GM23338 (cell line): ENCODE data around the gene OBSCN. TPM values are rescaled to one million over a fixed set of nuclear protein-coding genes. Genes with fewer than 3 reads are reported as not detected.

Source experiments
- ATAC-seq: fragments of 200-7000 bp; cut with Tn5 transposase; 3 replicates; pipeline ENCODE4 v1.9.1; 2020
- DNase-seq: peaks from one replicate; pipeline ENCODE4 v3.0.0-alpha.2; 2015; ENCODE audit warnings: low spot score
- H2AFZ ChIP-seq: fragments of 200-600 bp; sonication (generic); 2 replicates; pipeline ENCODE4 v1.8.0; 2016; ENCODE audit warnings: antibody characterized with exemption, mild to moderate bottlenecking, moderate library complexity
- H3F3A ChIP-seq: fragments of 200-600 bp; sonication (generic); replicated peaks from 2 replicates; pipeline ENCODE4 v1.8.0; 2017; ENCODE audit warnings: antibody characterized with exemption, mixed run types, low read depth
- H3K27ac ChIP-seq: fragments of 200-600 bp; sonication (generic); 2 replicates; pipeline ENCODE4 v1.6.1; 2016; ENCODE audit warnings: low read depth
- H3K27me3 ChIP-seq: fragments of 200-600 bp; sonication (generic); 2 replicates; pipeline ENCODE4 v1.8.0; 2016; ENCODE audit warnings: mild to moderate bottlenecking, mixed run types, moderate library complexity; ENCODE audit not compliant: insufficient read depth
- H3K36me3 ChIP-seq: fragments of 200-600 bp; sonication (generic); 2 replicates; pipeline ENCODE4 v1.8.0; 2016; ENCODE audit warnings: mild to moderate bottlenecking; ENCODE audit not compliant: insufficient read depth
- H3K4me1 ChIP-seq: fragments of 200-600 bp; sonication (generic); 2 replicates; pipeline ENCODE4 v1.8.0; 2016; ENCODE audit warnings: mild to moderate bottlenecking, moderate library complexity; ENCODE audit not compliant: insufficient read depth
- H3K4me2 ChIP-seq: fragments of 200-600 bp; sonication (generic); 2 replicates; pipeline ENCODE4 v1.7.1; 2017; ENCODE audit warnings: mixed run types
- H3K4me3 ChIP-seq: fragments of 200-600 bp; sonication (generic); 2 replicates; pipeline ENCODE4 v1.6.1; 2016; ENCODE audit warnings: mixed run types
- H3K79me2 ChIP-seq: fragments of 200-600 bp; sonication (generic); replicated peaks from 2 replicates; pipeline ENCODE4 v1.8.0; 2017; ENCODE audit warnings: mild to moderate bottlenecking; ENCODE audit not compliant: insufficient read depth
- H3K9me2 ChIP-seq: fragments of 200-600 bp; sonication (generic); 2 replicates; pipeline ENCODE4 v1.8.0; 2017; ENCODE audit not compliant: insufficient read depth
- H4K20me1 ChIP-seq: fragments of 200-600 bp; sonication (generic); replicated peaks from 2 replicates; pipeline ENCODE4 v1.8.0; 2017; ENCODE audit warnings: mild to moderate bottlenecking; ENCODE audit not compliant: insufficient read depth
- H3K27ac Mint-ChIP-seq: 2 replicates; pipeline ENCODE4 v1.8.0; 2020; ENCODE audit warnings: inconsistent platforms, mild to moderate bottlenecking, moderate library complexity, mixed read lengths
- H3K27me3 Mint-ChIP-seq: 3 replicates; pipeline ENCODE4 v1.8.0; 2022; ENCODE audit warnings: low read depth, mild to moderate bottlenecking, moderate library complexity, mixed read lengths, inconsistent platforms; ENCODE audit not compliant: insufficient read depth, poor library complexity
- H3K36me3 Mint-ChIP-seq: 3 replicates; pipeline ENCODE4 v1.8.0; 2021; ENCODE audit warnings: low read depth, mild to moderate bottlenecking, inconsistent platforms, moderate library complexity, mixed read lengths
- H3K4me1 Mint-ChIP-seq: 3 replicates; pipeline ENCODE4 v1.8.0; 2020; ENCODE audit warnings: mild to moderate bottlenecking, inconsistent platforms, mixed read lengths
- H3K4me3 Mint-ChIP-seq: 3 replicates; pipeline ENCODE4 v1.8.0; 2021; ENCODE audit warnings: moderate library complexity, mild to moderate bottlenecking, inconsistent platforms, mixed read lengths
- H3K9me3 Mint-ChIP-seq: 3 replicates; pipeline ENCODE4 v1.8.0; 2020; ENCODE audit warnings: moderate library complexity, mild to moderate bottlenecking, inconsistent platforms, mixed read lengths
- CREB1 ChIP-seq: fragments of 250-450 bp; sonication (Bioruptor Pico); IDR thresholded peaks from 2 replicates; pipeline ENCODE4 v1.5.0; 2020; ENCODE audit warnings: low read depth, mild to moderate bottlenecking, moderate library complexity
- EZH2 ChIP-seq: fragments of 200-600 bp; sonication (generic); IDR thresholded peaks from one replicate; pipeline ENCODE4 v1.8.0; 2017; ENCODE audit warnings: antibody characterized with exemption, mild to moderate bottlenecking, low read depth; ENCODE audit not compliant: unreplicated experiment
- EZH2phosphoT487 ChIP-seq: fragments of 200-600 bp; sonication (generic); IDR thresholded peaks from one replicate; pipeline ENCODE4 v1.8.1; 2018; ENCODE audit warnings: antibody characterized with exemption; ENCODE audit not compliant: unreplicated experiment
- JUNB ChIP-seq: IDR thresholded peaks from one replicate; pipeline ENCODE4 v1.6.1; 2016; ENCODE audit warnings: antibody characterized with exemption; ENCODE audit not compliant: unreplicated experiment
- NANOG ChIP-seq: IDR thresholded peaks from 2 replicates; pipeline ENCODE4 v1.6.1; 2016; ENCODE audit warnings: antibody characterized with exemption, borderline replicate concordance
- REST ChIP-seq: IDR thresholded peaks from one replicate; pipeline ENCODE4 v1.6.1; 2018; ENCODE audit warnings: antibody characterized with exemption; ENCODE audit not compliant: unreplicated experiment
- STAT1 ChIP-seq: IDR thresholded peaks from one replicate; pipeline ENCODE4 v1.6.1; 2016; ENCODE audit warnings: antibody characterized with exemption; ENCODE audit not compliant: unreplicated experiment
- ZNF331 ChIP-seq: fragments of 250-450 bp; sonication (Bioruptor Pico); IDR thresholded peaks from 2 replicates; pipeline ENCODE4 v1.5.0; 2020; ENCODE audit warnings: low read depth, mild to moderate bottlenecking, moderate library complexity
- polyA plus RNA-seq: library from polyadenylated mRNA; unstranded; fragments of >200 nt; fragmentation: Nextera tagmentation; extraction: Ambion mirVana; gene quantifications from 2 replicates; pipeline ENCODE4 v1.2.1, GENCODE V29; 2016
- total RNA-seq: library from RNA; depleted of rRNA; stranded (reverse); fragments of >200 nt; shearing (Covaris generic); gene quantifications from 2 replicates; pipeline ENCODE4 v1.2.3, GENCODE V29; 2014
- TF ChIP-seq, protein P1 (sequence below): fragments of 250-450 bp; sonication (Bioruptor Pico); IDR thresholded peaks from 2 replicates; pipeline ENCODE4 v1.5.0; 2020; ENCODE audit warnings: mild to moderate bottlenecking, moderate library complexity

The OBSCN gene
- total and polyA plus RNA-seq, 2 experiments from 2014 or later, result 8.4 to 38.5 TPM

GRCh38 chr1:228348708-228349467 is 141.0 kb downstream of the OBSCN start:
- H3K27ac ChIP-seq, result no peak overlapping the region
- DNase-seq (no peak), ATAC-seq (no peak)
- no peaks in the 10 kb centered on the region for H3K9me2 ChIP-seq
- no peak overlapping the region for H3K4me3 ChIP-seq
- H3K27me3 ChIP-seq, result no peaks in the 10 kb centered on the region
- Mint-ChIP-seq H3K27ac (no peak overlapping the region), H3K9me3 (peaks cover 5% of the 10 kb centered on the region), H3K4me3 (no peak overlapping the region), H3K27me3 (peaks cover 1% of the 10 kb centered on the region), H3K4me1 (no peaks in the 10 kb centered on the region), H3K36me3 (peaks cover 4% of the 10 kb centered on the region; the same call in 2 of the 3 replicates)
- 0 out of 2 replicates have a peak, but pooled peaks cover under 1% of the 10 kb centered on the region for H3F3A ChIP-seq
- H3K4me1 ChIP-seq, result no peaks in the 10 kb centered on the region
- H3K79me2 ChIP-seq, result no peaks in the 10 kb centered on the region
- no peaks in the 10 kb centered on the region for H3K36me3 ChIP-seq
- no peak for TF ChIP-seq ZNF331 (CRISPR knock-in tag)
- no peak for TF ChIP-seq STAT1
- TF ChIP-seq JUNB, result no peak
- no peak for TF ChIP-seq CREB1 (CRISPR knock-in tag)
- TF ChIP-seq, protein P1, sequence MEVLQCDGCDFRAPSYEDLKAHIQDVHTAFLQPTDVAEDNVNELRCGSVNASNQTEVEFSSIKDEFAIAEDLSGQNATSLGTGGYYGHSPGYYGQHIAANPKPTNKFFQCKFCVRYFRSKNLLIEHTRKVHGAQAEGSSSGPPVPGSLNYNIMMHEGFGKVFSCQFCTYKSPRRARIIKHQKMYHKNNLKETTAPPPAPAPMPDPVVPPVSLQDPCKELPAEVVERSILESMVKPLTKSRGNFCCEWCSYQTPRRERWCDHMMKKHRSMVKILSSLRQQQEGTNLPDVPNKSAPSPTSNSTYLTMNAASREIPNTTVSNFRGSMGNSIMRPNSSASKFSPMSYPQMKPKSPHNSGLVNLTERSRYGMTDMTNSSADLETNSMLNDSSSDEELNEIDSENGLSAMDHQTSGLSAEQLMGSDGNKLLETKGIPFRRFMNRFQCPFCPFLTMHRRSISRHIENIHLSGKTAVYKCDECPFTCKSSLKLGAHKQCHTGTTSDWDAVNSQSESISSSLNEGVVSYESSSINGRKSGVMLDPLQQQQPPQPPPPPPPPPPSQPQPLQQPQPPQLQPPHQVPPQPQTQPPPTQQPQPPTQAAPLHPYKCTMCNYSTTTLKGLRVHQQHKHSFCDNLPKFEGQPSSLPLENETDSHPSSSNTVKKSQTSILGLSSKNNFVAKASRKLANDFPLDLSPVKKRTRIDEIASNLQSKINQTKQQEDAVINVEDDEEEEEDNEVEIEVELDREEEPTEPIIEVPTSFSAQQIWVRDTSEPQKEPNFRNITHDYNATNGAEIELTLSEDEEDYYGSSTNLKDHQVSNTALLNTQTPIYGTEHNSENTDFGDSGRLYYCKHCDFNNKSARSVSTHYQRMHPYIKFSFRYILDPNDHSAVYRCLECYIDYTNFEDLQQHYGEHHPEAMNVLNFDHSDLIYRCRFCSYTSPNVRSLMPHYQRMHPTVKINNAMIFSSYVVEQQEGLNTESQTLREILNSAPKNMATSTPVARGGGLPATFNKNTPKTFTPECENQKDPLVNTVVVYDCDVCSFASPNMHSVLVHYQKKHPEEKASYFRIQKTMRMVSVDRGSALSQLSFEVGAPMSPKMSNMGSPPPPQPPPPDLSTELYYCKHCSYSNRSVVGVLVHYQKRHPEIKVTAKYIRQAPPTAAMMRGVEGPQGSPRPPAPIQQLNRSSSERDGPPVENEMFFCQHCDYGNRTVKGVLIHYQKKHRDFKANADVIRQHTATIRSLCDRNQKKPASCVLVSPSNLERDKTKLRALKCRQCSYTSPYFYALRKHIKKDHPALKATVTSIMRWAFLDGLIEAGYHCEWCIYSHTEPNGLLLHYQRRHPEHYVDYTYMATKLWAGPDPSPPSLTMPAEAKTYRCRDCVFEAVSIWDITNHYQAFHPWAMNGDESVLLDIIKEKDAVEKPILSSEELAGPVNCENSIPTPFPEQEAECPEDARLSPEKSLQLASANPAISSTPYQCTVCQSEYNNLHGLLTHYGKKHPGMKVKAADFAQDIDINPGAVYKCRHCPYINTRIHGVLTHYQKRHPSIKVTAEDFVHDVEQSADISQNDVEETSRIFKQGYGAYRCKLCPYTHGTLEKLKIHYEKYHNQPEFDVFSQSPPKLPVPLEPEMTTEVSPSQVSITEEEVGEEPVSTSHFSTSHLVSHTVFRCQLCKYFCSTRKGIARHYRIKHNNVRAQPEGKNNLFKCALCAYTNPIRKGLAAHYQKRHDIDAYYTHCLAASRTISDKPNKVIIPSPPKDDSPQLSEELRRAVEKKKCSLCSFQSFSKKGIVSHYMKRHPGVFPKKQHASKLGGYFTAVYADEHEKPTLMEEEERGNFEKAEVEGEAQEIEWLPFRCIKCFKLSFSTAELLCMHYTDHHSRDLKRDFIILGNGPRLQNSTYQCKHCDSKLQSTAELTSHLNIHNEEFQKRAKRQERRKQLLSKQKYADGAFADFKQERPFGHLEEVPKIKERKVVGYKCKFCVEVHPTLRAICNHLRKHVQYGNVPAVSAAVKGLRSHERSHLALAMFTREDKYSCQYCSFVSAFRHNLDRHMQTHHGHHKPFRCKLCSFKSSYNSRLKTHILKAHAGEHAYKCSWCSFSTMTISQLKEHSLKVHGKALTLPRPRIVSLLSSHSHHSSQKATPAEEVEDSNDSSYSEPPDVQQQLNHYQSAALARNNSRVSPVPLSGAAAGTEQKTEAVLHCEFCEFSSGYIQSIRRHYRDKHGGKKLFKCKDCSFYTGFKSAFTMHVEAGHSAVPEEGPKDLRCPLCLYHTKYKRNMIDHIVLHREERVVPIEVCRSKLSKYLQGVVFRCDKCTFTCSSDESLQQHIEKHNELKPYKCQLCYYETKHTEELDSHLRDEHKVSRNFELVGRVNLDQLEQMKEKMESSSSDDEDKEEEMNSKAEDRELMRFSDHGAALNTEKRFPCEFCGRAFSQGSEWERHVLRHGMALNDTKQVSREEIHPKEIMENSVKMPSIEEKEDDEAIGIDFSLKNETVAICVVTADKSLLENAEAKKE (CRISPR knock-in tag), result no peak
- TF ChIP-seq NANOG, result no peak
- no peak for TF ChIP-seq REST
- no peak for TF ChIP-seq EZH2
- no peak for TF ChIP-seq EZH2phosphoT487
- H2AFZ ChIP-seq, result no peak overlapping the region
- no peaks in the 10 kb centered on the region for H4K20me1 ChIP-seq
- no peak overlapping the region for H3K4me2 ChIP-seq
